GM18507 (cell line): ENCODE data around the gene PAX6.

Experiments
- DNase-seq: peaks from one replicate; pipeline ENCODE4 v3.0.0; 2011; ENCODE audit warnings: low read depth; ENCODE audit not compliant: insufficient read length; ENCODE audit errors: extremely low spot score
- FAIRE-seq: peaks from 2 replicates; lab custom pipeline; 2011; peaks lifted over from hg19 to GRCh38; lab: Jason Lieb, UNC

Gene PAX6

GRCh38 chr11:31812383-31813381, 1.6 kb upstream of the PAX6 start:
- DNase-seq (no peak), FAIRE-seq (no peak)

- no peak for FAIRE-seq
Measured at GRCh38 chr11:31809857-31810778, 1.0 kb downstream of the PAX6 start.

GRCh38 chr11:31809541-31809856, 1.6 kb downstream of the PAX6 start:
- FAIRE-seq, result no peak
- no peak for DNase-seq

More at GRCh38 chr11:31809857-31810778, 1.0 kb downstream of the PAX6 start:
- DNase-seq, result no peak

- FAIRE-seq, result no peak
- no peak for DNase-seq
Measured at GRCh38 chr11:31808721-31809540, 2.2 kb downstream of the PAX6 start.

GRCh38 chr11:31807799-31808667, 3.1 kb downstream of the PAX6 start:
- DNase-seq (no peak), FAIRE-seq (no peak)

- DNase-seq (no peak), FAIRE-seq (no peak)
Measured at GRCh38 chr11:31806928-31807798, 4.0 kb downstream of the PAX6 start.

GRCh38 chr11:31806186-31806927, 4.8 kb downstream of the PAX6 start:
- DNase-seq (no peak), FAIRE-seq (no peak)

- FAIRE-seq, result no peak
Measured at GRCh38 chr11:31805629-31806185, 5.4 kb downstream of the PAX6 start.

GRCh38 chr11:31805037-31805628, 6.0 kb downstream of the PAX6 start:
- DNase-seq (no peak), FAIRE-seq (no peak)

More at GRCh38 chr11:31805629-31806185, 5.4 kb downstream of the PAX6 start:
- DNase-seq, result no peak

- DNase-seq (no peak), FAIRE-seq (no peak)
Measured at GRCh38 chr11:31804312-31805036, 6.6 kb downstream of the PAX6 start.

GRCh38 chr11:31803813-31804311, 7.3 kb downstream of the PAX6 start:
- no peak for FAIRE-seq

GRCh38 chr11:31802990-31803812, 7.9 kb downstream of the PAX6 start:
- FAIRE-seq (no peak), DNase-seq (no peak)

More at GRCh38 chr11:31803813-31804311, 7.3 kb downstream of the PAX6 start:
- DNase-seq, result no peak

GRCh38 chr11:31802609-31802989, 8.5 kb downstream of the PAX6 start:
- DNase-seq (no peak), FAIRE-seq (no peak)

GRCh38 chr11:31802000-31802551, 9.0 kb downstream of the PAX6 start:
- no peak for DNase-seq
- no peak for FAIRE-seq
